HEK293T (cell line): ENCODE measurements around the gene RBP3.

Experiments used
- BHLHE40 ChIP-seq: fragments of 450-650 bp; IDR thresholded peaks from 2 replicates; pipeline ENCODE4 v1.6.1; 2016; ENCODE audit warnings: mild to moderate bottlenecking, moderate library complexity, borderline replicate concordance
- CTBP1 ChIP-seq: fragments of 450-650 bp; IDR thresholded peaks from 2 replicates; pipeline ENCODE4 v1.6.1; 2016; ENCODE audit warnings: borderline replicate concordance
- ELF4 ChIP-seq: fragments of 450-650 bp; IDR thresholded peaks from 2 replicates; pipeline ENCODE4 v1.6.1; 2017; ENCODE audit warnings: antibody characterized with exemption
- FOXA1 ChIP-seq: fragments of 450-650 bp; IDR thresholded peaks from 2 replicates; pipeline ENCODE4 v1.6.1; 2016; ENCODE audit warnings: mild to moderate bottlenecking
- FOXK2 ChIP-seq: fragments of 450-650 bp; IDR thresholded peaks from 2 replicates; pipeline ENCODE4 v1.6.1; 2016; ENCODE audit warnings: mild to moderate bottlenecking
- FOXM1 ChIP-seq: fragments of 450-650 bp; IDR thresholded peaks from 2 replicates; pipeline ENCODE4 v1.6.1; 2017; ENCODE audit warnings: mild to moderate bottlenecking, borderline replicate concordance
- HDGF ChIP-seq: fragments of 450-650 bp; IDR thresholded peaks from 2 replicates; pipeline ENCODE4 v1.6.1; 2017; ENCODE audit warnings: antibody characterized with exemption, borderline replicate concordance
- L3MBTL2 ChIP-seq: fragments of 450-650 bp; conservative IDR thresholded peaks from 2 replicates; pipeline ENCODE4 v1.6.1; 2016; ENCODE audit warnings: mild to moderate bottlenecking
- LEF1 ChIP-seq: fragments of 450-650 bp; IDR thresholded peaks from 2 replicates; pipeline ENCODE4 v1.6.1; 2017; ENCODE audit warnings: mild to moderate bottlenecking, borderline replicate concordance
- NFRKB ChIP-seq: fragments of 450-650 bp; IDR thresholded peaks from 2 replicates; pipeline ENCODE4 v1.6.1; 2016; ENCODE audit warnings: mild to moderate bottlenecking, moderate library complexity
- SP1 ChIP-seq: fragments of 450-650 bp; IDR thresholded peaks from 2 replicates; pipeline ENCODE4 v1.6.1; 2017
- SUZ12 ChIP-seq: fragments of 450-650 bp; IDR thresholded peaks from 2 replicates; pipeline ENCODE4 v1.6.1; 2016; ENCODE audit warnings: mild to moderate bottlenecking
- TARDBP ChIP-seq: fragments of 450-650 bp; IDR thresholded peaks from 2 replicates; pipeline ENCODE4 v1.6.1; 2016

DNA sequence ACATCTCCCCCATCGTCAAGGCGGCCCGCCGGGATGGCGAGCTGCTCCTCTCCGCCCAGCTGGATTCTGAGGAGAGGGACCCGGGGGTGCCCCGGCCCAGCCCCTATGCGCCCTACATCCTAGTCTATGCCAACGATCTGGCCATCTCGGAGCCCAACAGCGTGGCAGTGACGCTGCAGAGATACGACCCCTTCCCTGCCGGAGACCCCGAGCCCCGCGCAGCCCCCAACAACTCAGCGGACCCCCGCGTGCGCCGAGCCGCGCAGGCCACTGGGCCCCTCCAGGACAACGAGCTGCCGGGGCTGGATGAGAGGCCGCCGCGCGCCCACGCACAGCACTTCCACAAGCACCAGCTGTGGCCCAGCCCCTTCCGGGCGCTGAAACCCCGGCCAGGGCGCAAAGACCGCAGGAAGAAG, 38.1 kb upstream of the RBP3 start:
- TF ChIP-seq SP1 (no peak), BHLHE40 (no peak), TARDBP (no peak), FOXA1 (no peak), HDGF (no peak), ELF4 (no peak), FOXM1 (no peak), FOXK2 (no peak), NFRKB (no peak), SUZ12 (no peak), CTBP1 (no peak), LEF1 (no peak), L3MBTL2 (no peak)
